DMS114 treated with DMSO at 0.1 percent for 48 hours (cell line): ENCODE data around the gene GRK6.
"Not testable (repeated sequence)": the region's sequence is repeated elsewhere in the genome, so short reads cannot be mapped to it uniquely, and the experiment has no call there.

Experiments used
- DNase-seq: peaks from one replicate; lab custom pipeline; 2025; ENCODE audit not compliant: unreplicated experiment; lab: John Stamatoyannopoulos, UW

GRK6 gene

DNA sequence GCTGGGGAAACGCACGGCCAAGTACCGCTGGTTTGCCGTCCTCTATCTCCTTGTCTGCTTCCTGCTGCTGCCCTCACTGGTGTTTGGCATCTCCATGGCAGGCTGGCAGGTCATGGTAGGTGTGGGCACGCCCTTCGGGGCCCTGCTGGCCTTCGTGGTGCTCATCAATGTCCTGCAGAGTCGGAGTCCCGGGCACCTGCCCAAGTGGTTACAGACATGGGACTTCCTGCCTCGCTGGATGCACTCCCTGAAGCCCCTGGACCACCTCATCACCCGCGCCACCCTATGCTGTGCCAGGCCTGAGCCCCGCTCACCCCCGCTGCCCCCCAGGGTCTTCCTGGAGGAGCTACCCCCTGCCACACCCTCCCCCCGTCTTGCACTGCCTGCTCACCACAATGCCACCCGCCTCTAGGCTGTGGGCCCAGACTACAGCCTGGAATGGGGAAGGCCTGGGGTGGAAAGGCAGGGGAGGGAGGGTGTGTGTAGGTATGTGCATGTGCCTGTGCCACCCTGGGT is 28.5 kb upstream of the GRK6 start:
- no peak for DNase-seq

DNA sequence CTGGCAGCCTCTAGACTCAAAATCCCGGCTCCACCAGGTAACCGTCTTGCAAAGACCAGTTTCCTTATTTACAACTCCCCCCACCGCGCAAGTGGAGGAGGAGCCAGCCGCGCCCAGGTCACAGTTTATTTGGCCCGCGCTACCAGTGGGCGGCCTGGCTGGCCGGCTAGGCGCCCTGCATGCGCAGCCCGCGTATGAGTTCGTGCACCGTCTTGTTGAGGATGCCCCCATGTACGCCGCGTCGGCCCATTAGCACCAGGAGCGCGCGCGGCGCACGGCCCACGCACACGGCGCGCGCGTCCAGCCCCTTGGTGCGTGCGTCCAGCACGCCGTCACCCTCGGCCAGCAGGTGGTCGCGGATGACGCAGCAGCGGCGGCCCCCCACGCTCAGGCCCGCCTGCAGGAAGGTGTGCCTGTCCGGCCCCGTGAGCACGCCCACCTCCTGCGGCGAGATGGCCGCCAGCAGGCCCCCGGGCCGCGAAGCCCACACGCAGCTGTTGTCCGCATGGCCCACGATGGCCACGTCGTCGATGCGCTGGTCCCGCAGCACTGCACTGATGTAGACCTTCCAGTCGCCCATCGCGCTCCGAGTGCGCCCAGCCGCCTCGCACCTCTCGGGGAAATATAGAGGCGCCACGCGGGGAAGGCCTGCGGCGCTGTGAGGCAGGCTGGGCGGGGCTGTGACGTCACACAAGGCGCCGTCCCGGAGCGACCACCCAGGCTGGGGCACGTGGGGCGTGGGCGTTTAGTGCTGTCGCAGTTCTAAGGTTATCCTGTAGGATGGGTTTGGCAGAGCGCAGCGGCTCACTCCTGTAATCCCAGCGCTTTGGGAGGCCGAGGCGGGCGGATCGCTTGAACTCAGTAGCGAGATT is 26.2 kb upstream of the GRK6 start, which contains the start of gene PFN3:
TSS of gene PFN3 (minus strand) at position 665 of the 872 bp plus-strand sequence. CDS start at position 580, 85 bp downstream.
- no peak for DNase-seq

GRCh38 chr5:177402271-177403043 is 24.0 kb upstream of the GRK6 start:
- DNase-seq: peak; percentile 23

DNA sequence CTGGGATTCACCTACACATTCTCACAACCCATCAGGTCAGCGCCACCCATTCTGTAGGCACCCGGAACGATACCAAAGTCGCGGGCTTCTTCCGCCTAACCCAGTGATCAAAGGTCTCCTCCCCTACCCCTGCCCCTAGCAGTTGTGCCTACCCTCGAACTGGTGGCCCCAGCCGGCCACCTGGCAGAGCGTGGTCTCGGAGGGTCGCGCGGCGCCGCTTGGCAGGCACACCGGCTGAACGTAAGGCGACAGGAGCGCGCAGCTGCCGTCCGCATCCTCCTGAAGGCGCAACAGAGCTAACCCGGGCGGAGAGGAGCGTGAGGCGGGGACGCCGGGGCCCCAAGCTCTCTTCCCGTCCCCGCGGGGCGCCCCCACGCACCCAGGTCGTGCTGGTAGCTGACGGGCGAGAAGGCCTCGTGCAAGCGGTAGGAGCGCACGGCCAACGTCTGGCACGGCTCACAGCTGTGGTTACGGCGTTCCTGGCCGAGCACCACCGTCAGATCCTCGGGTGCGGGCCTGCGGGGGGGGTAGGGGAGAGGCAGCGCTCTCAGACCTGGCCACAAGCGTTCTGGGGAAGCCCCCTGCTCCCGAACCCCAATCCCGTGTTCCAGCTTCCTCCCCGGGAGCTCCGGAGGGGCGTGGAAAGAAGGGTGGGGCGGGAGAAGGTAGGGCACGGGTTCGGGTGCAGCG is 23.2 kb upstream of the GRK6 start:
- no peak for DNase-seq

DNA sequence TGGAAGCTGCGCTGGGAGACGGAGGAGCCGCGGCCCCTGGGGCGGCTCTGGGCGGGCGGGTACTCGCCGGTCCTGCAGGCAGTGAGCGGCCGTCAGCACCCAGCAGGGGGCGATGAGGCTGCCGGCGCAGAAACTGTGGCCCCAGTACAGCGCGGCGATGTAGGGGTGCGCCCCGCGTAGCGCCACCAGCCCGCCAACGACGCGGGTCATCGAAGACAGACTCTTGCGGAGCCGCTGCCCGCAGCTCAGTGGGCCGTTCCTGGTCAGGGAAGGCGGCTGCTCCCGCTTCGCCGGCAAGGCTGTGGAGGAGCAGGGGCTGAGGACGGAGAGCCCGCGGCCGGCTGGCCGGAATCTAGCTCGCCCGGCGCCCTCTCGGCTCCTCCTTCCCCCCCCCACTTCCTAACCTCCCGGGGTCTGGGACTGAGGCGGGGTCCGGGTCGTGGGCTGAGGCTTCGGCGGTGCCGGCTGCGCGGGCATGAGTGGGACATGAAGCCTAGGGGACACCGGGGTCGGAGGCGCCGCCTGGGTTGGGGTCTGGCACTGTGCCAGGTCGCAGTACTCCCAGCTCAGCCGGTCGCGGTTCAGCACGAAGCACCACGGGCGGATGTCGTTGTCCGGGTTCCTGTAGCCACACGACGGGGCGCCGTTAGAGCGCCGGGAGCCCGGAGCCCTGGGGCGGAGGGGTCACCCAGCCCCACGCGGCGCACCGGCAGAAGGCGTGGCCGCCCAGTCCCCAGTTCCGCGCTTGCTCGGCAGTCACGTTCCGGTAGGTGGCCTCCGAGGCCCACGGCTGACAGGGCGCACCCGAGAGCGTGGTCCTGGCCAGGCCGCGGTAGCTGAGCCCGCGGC is 22.5 kb upstream of the GRK6 start:
- peak; percentile 40 for DNase-seq

- no peak for DNase-seq
Measured at GRCh38 chr5:177404641-177405179, 21.8 kb upstream of the GRK6 start.

DNA sequence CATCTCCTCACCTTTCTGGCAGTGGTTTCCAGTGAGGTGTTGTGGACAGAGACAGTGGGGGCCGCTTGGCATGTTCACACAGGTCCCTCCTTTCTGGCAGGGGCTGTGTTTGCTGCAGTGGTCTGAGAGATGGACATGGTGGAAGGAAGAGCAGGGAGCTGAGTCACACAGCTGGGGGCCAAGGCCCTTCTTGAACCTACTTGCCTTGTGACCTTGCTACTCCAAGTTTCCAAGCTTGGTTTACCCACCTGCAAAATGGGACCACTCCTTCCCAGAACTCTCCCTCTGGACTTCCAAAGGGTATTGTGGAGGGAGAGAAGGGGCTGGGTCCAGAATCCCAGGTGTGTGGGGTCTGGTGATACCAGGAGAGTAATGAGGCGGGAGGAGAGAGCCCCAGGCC is 21.2 kb upstream of the GRK6 start:
- DNase-seq: no peak

DNA sequence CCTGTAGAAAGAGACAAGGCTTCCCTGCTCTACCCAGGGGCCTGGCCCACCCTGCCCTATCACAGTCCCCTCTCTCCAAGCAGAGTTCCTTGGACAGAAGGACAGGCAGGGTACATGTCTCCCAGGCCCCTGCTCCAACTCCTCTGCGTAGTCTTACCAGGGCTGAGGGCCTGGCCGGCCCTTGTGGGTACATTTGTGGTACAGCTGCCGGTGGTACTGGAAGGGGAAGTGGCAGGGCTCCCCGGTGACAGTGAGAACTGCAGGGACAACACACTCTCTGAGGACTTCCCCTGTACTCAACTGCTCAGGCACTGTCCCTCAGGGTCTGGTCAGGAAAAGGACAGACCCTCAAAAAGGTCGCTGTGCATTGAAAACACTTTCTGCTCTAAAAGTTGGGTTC is 20.7 kb upstream of the GRK6 start:
- no peak for DNase-seq

GRCh38 chr5:177409043-177409801 is 17.3 kb upstream of the GRK6 start, which contains the start of gene F12:
TSS of gene F12 (minus strand) at chr5:177409564. CDS start at chr5:177409527, 37 bp downstream.
- no peak for DNase-seq

- DNase-seq: no peak
Measured at GRCh38 chr5:177410575-177410974, 15.9 kb upstream of the GRK6 start.

- no peak for DNase-seq
Measured at GRCh38 chr5:177412603-177413233, 13.8 kb upstream of the GRK6 start.

DNA sequence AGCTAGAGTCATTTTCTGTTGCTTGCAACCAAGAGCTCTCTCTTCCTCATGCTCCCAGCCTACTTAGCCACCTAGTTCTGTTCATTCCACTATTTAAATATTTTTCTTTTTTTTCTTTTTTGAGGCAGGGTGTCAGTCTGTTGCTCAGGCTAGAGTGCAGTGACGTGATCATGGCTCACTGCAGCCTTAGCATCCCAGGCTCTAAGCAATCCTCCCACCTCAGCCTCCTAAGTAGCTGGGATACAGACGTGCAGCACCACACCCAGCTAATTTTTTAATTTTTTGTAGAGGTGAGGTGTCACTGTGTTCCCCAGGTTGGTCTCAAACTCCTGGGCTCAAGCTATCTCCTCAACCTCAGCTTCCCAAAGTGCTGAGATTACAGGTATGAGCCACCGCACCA is 12.0 kb upstream of the GRK6 start:
- no peak for DNase-seq

DNA sequence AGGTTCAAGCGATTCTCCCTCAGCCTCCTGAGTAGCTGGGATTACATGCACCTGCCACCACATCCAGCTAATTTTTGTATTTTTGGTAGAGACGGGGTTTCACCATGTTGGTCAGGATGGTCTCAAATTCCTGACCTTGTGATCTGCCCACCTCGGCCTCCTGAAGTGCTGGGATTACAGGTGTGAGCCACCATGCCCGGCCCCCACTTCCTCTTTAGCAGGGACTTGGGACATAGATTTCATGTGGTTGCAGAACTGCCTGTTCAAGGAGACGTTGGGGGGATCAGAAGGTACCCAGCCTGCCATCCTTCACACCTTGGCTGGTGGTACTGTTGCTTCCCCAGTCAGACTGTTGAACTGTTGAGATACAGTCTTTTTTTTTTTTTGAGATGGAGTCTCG is 9.4 kb upstream of the GRK6 start:
- not testable (repeated sequence) for DNase-seq

GRCh38 chr5:177419046-177419445 is 7.4 kb upstream of the GRK6 start:
- DNase-seq: no peak

DNA sequence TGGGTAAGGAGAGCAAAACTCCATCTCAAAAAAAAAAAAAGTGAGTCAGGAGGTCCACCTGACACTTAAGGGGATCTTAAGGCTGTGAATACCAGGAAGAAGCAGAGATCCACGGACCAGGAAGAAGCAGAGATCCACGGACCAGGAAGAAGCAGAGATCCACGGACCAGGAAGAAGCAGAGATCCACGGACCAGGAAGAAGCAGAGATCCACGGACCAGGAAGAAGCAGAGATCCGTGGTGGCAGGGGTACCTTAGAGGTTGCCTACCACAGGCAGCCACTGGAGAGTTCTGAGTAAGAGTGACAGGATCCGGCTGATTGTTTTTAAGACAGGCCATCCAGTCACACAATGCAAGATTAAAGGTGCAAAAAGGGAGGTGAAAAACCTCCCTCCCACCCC is 6.0 kb upstream of the GRK6 start:
- not testable (repeated sequence) for DNase-seq

DNA sequence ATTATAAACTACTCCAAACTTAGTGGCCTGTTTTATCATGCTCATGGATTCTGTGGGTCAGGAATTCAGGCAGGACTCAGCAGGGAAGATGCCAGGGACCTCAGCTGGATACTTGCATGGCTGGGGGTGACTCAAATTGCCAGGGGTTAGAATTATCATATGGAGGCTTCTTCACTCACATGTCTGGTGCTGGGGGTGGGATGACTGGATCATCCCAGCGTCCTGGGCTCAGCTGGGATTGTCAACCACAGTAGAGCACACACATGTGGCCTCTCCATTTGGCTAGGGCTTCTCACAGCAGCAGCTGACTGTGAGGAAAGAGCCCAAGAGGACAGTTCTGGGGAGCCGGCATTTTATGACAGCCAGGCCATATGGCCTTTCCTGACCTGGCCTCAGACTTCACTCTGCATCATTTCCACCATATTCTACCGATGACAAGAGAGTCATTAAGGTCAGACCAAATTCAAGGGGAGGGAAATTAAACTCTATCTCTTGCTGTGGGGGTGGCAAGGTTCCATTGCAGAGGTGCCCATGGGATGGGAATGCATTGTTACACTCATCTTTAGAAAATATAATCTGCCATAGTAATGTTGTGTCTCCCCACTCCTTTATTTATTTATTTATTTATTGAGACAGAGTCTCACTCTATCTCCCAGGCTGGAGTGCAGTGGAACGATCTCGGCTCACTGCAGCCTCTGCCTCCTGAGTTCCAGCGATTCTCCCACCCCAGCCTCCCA is 5.2 kb upstream of the GRK6 start:
- DNase-seq: no peak

DNA sequence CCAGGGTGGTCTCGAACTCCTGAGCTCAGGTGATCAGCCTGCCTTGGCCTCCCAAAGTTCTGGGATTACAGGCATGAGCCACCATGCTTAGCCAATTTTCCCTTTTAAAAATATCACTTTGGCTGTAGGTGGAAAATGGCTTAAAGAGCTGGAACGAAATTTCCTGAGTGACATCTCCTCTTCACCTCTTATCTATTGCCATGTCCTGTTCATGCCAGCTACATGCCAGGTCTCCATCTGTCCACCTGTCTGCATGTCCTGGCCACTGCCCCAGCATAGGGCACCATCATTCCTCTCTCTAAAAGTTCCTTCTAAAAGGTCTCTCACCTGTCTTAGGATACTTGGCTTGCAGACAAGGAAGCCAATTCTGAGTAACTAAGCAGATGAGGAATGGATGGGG is 2.8 kb upstream of the GRK6 start:
- DNase-seq: no peak

DNA sequence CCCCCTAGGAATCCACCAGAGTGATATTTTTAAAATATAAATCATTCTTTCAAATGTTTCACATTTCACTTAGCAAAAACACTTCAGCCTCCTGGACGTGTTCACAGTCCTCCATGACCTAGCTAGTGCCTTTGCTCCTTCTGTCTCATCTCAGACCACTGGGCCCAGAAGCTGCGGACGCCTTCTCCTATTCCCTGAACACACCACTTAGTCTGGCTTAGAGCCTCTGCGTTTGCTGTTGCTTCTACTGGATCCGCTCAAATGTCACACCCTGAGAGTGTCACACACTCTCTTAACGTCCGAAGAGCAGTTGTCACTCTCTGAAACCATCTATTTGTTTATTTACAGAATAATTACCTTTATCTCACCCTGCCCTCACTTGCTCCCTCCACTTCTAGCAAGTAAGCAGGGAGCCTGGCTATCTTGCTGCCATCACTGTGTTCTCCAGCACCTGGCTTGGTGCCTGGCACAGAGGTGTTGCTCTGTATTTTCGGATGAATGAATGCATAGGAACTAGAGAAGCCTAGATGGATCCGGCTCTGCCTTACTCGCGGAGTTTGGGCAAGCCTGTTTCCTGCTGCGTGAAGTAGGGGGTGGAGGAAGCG is 1.2 kb upstream of the GRK6 start:
- DNase-seq: no peak
